IPS-NIHi7 (cell line): ENCODE data around the gene KRT27.
A peak's percentile ranks its signal among the peaks of the same experiment; 100 is the strongest.
"Not testable (repeated sequence)": the region's sequence is repeated elsewhere in the genome, so short reads cannot be mapped to it uniquely, and the experiment has no call there.

Experiments used
- DNase-seq: peaks from one replicate; pipeline ENCODE4 v3.0.0; 2012; ENCODE audit warnings: mixed read lengths; ENCODE audit errors: extremely low spot score

The KRT27 gene, protein sequence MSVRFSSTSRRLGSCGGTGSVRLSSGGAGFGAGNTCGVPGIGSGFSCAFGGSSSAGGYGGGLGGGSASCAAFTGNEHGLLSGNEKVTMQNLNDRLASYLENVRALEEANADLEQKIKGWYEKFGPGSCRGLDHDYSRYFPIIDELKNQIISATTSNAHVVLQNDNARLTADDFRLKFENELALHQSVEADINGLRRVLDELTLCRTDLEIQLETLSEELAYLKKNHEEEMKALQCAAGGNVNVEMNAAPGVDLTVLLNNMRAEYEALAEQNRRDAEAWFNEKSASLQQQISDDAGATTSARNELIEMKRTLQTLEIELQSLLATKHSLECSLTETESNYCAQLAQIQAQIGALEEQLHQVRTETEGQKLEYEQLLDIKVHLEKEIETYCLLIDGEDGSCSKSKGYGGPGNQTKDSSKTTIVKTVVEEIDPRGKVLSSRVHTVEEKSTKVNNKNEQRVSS

DNA sequence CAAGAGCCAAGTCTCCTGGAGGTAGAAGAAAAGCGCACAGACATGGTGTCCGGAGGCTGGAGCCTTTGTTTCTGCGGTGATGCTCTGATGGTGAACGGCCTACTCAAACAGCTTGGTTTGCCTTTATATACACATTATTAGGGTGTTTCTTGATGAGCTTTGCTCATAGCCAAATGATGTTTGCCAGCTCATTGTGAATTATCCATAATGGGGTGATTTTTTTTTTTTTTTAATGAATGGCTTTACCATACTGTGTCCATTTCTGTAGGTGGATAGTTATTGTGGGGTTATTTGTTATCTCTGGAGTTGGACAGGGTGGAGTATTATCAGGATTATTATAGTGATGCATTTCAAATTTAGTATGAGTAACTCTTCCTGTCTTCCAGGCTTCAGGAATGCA lies at the start of gene KRT27:
KRT27 (minus strand) TSS at position 101 of the 400 bp plus-strand sequence; CDS start at position 44, 57 bp downstream.
- no peak for DNase-seq

DNA sequence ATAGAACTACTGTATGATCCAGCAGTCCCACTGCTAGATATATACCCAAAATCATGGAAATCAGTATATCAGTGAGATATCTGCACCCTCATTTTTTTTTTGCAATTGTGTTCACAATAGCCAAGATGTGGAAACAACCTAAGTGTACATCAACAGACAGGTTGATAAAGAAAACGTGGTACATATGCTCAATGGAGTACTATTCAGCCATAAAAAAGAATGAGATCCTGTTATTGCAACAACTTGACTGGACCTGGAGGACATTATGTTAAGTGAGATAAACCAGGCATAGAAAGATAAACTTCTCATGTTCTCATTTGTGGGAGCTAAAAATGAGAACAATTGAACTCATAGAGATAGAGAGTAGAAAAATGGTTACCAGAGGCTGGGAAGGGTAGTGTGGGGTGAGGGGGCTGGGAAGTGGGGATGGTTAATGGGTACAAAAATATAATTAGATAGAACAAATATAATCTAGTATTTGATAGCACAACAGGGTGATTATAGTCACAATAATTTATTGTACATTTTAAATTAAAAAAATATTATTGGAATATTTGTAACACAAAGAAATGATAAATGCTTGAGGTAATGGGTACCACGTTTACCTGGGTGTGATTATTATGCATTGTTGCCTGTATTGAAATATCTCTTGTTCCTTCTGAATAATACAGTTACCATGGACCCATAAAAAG lies 47.9 kb upstream of the KRT27 start:
- no peak for DNase-seq

DNA sequence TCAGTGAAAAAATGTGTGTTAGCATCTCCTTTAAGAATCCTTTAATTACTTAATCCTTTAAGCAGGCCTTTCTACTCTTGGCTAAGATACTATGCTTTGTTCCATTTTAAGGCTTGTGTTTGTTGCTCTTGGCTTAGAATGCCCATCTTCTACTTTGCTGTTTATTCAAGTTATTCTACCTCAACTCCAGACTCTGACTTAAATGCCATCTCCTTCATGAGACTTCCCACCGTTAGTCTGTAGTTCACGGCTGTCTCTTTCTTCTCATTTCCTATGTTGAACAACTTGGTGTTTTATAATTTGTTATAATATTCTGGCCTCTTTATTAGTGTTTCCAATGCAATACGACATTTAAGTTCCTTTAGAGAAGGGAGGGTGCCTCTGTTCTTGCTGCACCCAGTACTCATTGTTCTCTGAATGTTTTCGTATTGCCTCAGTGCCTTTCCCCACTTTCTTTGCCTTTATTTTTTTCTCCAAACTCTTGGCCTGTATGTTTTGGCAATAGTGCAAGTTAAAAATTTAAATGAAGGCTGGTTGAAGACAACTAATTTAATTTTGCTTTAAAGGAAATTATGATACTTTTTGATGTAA lies 46.2 kb upstream of the KRT27 start:
- no peak for DNase-seq

DNA sequence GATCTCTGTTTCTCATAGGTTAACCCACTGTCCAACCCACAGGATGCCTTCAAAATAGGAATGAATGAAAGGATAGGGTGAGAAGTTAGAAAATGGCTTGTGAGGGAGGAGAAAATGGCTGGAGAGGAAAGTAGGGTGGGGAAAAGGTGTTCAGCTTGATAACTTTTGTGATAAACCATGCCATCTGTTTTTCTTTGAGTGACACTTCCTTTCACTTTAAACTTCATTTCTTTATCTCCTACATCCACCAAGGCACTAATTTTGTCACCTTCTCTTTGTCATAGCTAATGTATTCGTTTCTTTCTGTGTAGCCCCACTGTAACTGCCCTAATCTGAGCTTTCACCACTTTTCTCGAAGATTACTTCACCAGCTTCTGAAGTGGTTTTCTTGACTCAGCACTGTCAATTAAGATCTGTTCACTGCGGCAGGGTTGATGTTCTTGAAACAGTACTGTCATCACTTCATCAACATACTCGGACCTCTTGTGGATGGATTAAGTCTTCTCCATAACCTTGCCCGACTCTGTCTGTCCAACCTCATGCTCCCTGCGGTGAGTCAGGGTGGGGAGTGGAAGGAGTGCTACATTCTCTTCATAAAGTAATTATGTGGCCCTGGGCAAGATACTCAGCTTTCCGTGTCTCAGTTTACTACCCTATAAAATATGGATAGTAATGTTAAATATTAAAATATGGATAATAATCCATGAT lies 45.5 kb upstream of the KRT27 start:
- DNase-seq, result no peak

DNA sequence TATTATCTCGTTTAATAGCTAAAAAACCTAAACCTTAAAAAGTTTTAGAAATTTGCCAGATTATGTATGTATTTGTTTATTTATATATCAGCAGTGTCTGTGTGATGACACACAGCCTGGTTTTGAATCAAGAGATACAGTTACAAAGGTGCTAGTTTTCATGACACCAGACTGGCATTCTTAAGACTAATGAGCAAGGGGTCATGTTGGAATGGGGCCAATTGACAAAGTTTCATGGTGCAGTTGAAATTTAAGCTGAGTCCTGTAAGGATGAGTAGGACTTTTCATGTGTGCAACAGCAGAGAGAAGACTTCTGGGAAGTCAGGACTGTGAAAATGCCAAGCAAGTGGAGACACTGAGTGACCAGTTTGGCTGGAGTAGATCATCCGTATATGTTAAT lies 43.2 kb upstream of the KRT27 start:
- DNase-seq, result no peak

DNA sequence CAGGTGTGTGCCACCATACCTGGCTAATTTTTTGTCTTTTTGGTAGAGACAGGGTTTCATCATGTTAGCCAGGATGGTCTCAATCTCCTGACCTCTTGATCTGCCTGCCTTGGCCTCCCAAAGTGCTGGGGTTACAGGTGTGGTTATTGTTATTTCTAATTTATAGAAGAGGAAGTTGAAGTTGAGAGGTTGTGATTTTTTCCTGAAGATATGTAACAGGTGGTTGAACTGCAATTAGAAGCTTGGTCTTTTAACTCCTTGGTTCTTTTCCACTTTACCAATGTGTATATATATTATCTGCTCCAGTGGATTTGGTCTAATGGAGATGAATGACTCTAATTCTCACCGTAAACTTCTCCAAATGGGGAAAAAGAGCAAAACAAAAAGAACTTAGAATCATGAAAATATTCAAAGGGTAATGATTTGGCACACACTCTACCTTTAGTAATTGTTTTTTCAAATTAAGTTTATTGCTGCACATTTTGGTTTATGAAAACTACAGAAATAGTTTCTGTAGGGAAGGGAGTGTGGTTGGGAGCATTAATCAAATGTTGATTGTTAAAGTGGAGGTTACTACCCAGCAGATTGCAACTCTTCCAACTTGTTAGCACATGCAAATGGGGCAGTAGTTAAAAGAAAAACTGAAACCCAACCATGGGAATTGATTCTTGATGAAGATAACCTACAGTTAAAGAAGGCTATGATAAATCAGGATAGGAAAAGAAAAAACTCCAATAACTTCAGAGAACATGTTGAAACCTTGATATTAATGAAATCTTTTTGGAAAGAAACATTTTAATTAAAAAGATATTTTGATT lies 41.9 kb upstream of the KRT27 start:
- no peak for DNase-seq

DNA sequence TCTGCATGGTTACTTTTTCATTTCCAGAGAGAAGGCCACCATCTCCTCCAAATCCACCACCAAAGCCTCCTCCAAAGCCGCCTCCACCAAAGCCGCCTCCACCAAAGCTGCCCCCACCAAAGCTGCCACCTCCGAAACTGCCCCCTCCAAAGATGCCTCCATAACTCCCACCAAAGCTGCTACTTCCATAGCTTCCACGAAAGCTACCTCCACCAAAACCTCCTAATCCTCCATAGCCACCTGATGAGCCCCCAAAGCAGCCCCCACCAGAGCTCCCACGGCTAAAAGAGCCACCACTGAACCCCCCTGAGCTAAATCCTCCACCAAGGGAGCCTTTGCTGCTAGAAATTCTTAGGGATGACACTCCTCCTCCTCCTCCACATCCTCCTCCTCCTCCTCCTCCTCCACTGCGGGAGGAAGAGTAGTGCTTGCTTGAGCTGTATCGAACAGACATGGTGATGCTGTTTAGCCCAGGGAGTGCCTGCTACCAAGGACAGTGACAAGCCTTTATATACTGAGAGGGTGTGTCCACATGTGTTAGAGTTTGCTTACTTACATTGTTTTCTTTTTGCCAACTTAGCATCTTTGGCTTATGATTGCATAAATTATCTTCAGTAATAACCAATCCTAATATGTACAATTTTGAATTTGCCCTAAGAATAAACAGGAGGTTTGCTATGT lies 39.9 kb upstream of the KRT27 start, which contains the start of gene KRT10:
KRT10 (minus strand) TSS at position 483 of the 681 bp plus-strand sequence; CDS start at position 454, 29 bp downstream.
- no peak for DNase-seq

DNA sequence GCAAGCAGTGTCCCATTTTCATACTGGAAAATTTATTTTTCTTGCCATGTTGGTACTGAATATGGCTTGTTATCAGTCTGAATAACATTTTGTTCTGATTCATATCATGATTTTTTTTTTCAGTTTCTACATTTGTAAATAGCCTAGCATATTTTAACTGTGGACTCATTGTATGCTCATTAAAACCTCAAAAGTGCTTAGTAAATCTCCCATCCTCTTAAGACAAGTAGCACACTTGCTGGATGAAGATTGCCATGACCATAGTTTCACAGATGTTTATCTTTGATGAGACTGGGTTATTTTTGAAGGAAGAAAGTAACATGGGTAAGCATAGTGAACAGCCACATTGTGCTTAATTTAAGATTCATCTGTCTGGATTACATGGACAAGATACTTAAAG lies 39.2 kb upstream of the KRT27 start:
- DNase-seq, result no peak

DNA sequence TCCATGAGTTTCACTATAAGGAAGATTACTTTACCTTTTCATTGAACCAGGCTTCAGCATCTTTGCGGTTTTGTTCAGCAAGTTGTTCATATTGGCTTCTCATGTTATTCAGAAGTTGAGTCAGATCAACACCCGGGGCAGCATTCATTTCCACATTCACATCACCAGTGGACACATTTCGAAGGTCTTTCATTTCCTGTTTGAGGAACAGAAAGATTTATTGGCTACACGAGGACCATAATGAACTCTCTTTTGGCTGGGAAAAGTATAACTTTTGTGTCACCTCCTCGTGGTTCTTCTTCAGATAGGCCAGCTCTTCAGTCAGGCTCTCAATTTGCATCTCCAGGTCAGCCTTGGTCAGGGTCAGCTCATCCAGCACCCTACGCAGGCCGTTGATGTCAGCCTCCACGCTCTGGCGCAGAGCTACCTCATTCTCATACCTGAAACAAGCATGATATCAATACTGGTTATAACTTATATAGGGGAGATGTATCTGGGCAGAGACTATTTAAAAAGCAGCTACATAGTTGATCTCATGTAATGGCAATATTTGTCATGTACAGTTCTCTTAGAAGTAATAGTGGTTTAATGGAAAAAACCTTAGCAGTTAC lies 38.0 kb upstream of the KRT27 start:
- no peak for DNase-seq

DNA sequence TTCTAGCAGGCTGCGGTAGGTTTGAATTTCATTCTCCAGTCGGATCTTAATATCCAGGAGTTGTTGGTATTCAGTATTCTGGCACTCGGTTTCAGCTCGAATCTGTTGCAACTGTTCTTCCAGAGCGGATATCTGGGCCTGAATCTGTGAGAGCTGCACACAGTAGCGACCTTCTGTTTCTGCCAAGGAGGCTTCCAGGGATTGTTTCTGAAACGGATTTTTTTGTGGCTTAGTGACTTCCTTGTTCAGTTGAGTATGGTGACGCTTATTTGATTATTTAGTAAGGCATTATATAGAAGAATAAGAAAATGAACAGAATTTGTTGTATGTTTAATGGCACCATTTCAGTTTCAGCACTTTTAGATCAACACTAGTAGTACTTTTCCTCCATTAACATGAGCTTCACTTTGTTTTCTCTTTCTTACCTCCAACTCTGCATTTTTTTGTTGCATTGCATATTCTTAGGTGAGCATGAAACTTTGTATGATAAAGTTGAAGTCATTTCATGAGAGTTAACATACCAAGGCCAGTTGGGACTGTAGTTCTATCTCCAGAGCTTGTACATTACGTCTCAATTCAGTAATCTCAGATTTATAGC lies 37.3 kb upstream of the KRT27 start:
- DNase-seq, result no peak

DNA sequence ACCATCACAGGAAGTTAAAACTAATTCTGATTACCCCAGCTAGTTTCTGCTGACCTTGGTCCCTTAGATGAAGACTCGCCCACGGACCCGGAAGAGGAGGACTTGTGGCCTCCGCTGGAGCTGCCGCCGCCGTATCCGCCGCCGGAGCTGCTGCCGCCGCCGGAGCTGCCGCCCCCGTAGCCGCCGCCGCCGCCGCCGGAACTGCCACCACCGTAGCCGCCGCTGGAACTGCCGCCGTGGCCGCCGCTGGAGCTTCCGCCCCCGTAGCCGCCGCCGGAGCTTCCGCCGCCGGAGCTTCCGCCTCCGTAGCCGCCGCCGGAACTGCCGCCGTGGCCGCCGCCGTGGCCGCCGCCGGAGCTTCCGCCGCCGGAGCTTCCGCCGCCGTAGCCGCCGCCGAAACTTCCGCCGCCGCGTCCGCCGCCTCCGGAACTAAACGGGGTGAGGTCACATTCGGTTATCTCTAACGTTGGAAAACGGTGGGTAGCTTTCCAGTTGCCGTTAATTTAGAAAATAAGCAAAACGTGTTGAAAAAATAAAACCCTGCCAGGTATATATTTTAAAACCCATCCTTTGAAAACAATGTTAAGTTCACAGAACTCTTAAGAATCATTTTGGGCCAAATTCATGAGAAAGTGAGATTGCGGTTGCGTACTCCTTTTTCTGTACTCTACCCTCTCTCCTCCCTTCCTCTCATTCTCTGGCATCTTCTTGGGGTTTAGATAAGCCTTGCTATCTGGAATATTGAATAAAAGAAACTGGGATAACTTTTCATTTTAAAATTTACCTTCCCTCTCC lies 36.6 kb upstream of the KRT27 start:
- DNase-seq, result peak; percentile 81

DNA sequence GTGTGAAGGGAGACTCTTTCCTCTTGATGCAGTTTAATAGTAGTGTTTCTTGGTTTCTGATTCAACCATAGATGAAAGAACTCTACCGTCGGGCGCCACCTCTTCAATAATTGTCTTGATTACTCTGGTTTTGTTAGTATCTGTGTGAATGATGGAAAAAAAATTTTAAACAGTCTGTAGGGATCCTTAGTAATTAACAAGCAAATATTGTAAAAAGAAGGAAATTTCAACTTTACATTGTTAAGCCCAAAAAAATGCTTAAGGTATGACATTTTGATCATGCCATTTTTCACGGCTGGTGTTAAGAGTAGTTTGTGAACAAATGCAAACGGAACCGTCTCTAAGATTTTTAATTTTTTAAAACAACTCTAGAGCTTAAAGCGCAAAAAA lies 36.0 kb upstream of the KRT27 start:
- no peak for DNase-seq

DNA sequence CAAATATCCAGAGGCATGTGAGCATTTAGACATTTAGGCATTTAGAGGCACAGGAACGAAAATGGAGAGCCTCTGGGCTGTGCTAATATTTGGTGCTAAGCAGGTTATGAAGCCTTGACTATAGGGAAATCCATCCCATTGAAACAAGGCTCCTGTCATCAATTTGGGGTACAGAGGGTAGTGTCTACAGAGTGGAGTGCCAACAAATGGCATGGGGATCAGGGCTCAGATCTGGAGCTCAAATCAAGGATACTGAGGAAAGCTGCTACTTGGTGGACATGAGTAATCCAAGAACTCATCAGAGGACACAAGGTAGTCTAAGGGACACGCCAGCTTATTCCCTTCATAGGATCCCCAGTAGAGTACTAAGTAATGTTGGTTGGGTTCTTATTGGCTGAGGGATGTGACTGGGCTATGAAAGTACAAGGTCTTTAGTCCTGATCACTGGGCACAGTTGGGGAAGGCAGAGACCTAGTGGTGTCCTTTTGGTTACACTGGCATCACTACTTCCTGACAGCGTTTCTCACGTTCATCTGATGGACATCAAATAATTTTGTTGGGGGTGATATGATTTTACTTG lies 34.8 kb upstream of the KRT27 start:
- no peak for DNase-seq

DNA sequence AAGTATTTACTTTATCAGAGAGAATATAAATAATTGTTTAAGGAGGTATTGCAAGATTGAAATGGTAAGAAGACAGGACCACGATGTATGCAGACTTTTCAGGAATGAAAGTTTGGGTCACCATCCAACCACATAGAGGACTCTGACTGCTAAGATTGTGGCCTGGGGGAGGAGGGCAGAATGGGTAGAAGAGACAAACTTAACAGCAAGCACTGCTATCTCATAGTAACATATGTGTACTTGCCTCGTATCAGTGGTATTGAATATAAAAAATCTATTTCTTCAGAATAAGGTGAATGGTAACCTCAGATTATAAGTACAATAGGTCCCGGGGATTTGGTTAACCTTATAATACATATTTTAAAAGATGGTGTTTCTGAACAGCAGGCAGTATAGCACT lies 34.2 kb upstream of the KRT27 start:
- no peak for DNase-seq

DNA sequence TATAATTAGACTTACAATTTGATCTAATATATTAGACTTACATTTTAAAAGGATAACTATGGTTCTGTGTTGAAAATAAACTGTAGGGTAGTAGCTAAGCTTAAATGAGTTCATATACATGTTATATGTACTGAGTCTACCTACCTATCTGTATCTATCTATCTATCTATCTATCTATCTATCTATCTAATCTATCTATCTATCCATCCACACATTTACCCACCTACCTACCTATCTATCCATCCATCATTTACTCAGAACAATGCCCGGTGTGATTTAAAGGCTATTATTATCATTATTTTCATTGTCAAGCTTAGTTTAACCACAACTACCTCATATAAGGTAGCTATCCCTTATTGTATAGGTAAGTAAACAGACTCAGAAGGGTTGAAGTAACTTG lies 33.0 kb upstream of the KRT27 start:
- DNase-seq, result no peak

DNA sequence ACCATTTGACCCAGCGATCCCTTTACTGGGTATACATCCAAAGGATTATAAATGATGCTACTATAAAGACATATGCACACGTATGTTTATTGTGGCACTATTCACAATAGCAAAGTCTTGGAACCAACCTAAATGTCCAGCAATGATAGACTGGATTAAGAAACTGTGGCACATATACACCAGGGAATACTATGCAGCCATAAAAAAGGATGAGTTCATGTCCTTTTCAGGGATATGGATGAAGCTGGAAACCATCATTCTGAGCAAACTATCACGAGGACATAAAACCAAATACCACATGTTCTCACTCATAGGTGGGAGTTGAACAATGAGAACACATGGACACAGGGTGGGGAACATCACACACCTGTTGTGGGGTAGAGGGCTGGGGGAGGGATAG lies 32.3 kb upstream of the KRT27 start:
- not testable (repeated sequence) for DNase-seq

DNA sequence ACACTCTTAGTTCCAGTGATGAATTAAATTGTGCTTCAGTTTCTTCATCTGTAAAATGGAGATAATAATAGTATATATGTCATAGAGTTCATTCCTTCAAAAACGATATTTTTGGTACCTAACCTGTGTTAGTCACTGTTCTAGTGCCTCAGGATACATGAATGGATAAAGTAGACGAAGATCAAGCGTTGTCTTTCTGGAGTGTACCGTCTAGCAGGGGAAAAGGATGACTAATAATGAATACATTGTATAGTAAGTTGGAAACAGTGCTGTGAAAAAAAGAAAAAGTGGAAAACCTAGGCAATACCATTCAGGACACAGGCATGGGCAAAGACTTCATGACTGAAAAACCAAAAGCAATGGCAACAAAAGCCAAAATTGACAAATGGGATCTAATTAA lies 31.5 kb upstream of the KRT27 start:
- DNase-seq, result no peak

DNA sequence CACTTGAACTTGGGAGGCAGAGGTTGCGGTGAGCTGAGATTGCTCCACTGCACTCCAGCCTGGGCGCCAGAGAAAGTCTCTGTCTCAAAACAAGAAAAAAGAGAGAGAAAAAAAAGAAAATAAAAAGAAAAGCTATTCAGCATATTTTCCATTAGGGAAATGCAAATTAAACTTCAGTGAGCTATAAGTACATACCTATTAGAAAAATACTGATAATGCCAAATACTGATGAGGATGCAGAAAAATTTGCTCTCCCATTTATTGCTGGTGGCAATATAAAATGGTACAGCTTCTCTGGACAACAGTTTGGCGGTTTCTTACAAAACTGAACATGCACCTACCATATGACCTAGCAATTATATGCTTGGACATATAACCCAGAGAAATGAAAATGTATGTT lies 30.3 kb upstream of the KRT27 start:
- no peak for DNase-seq

DNA sequence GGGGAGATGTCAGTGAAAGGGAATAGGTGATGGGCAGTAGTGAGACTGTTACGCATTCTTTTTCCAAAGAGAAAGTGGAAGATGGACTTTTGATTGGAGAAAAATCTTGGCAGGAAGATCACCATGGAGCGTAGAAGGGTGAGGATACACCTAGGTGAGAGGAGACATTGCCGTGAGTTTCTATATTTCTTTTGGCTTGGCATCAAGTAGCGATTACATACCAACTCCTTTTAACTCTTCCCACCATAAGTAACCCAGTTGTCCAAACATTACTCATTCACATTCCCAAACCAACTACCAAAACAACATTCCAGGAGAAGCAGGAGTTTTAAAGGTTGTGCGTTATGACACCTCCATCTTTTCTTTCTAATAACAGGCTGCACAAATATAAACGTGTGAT lies 28.1 kb upstream of the KRT27 start:
- DNase-seq, result no peak
